Measurements from ENCODE around the gene DGKG.

Gene DGKG

DNA sequence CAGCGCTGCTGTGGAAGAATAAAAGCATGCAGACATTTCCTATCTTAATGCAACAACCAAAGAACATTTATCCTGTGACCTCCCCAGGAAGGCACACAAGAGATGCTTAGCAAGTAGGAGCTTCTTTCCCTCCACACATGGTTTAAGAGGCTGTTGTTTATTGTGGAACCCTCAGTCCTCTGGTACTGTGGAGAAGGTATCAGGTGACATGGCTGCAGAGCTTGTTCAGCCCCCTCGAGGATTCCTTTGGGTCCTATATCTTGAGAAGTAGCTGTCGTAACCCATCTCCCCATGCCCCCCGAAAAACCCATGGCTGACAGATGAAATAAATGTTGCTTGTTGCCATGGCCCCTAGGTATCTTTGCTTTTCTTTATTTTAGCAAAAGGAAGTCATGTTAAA is 232.8 kb downstream of the DGKG start:
- TF ChIP-seq POLR2A (IDR thresholded peaks at IDR 0.05; ENCODE audit: low read length) (no peak), GATA1 (IDR thresholded peaks at IDR 0.05; ENCODE audit: low read depth, low read length) (no peak)
- no peak for DNase-seq

DNA sequence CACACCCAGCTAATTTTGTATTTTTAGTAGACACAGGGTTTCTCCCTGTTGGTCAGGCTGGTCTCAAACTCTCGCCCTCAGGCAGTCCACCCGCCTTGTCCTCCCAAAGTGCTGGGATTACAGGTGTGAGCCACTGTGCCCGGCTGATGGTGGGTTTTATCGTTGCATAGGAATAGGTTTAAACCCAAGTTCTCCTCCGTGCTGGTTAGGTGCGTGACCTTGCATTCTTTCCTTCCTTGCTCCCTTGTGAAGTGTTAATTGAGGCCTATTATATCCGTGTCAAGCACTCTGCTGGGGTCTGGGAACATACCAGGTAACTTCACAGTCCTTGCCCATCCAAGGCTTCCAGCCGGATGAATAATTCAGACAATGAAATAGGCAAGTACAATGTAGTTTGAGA is 233.9 kb downstream of the DGKG start:
- TF ChIP-seq GATA1 (IDR thresholded peaks at IDR 0.05; ENCODE audit: low read depth, low read length) = no peak
- no peak for TF ChIP-seq POLR2A (IDR thresholded peaks at IDR 0.05; ENCODE audit: low read length)
- no peak for DNase-seq

DNA sequence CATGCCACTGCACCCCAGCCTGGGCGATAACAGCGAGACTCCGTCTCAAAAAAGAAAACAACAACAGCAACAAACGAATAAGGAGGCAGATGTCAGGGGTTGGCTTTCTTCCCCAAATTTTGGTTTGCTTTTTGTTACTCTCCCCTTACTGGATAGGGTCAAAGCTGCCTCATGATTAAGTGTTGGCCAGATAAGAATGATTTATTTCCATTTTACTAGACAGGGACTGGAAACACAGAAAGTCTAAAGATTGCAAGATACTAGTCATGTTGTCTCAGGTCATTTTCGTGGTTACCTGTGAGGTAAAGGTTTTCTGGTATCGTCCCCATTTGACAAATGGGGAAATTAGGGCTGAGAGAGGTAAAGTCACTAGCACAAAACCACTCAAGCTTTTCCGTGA is 234.6 kb downstream of the DGKG start:
- no peak for DNase-seq
- TF ChIP-seq GATA1 (IDR thresholded peaks at IDR 0.05; ENCODE audit: low read depth, low read length) (no peak), POLR2A (IDR thresholded peaks at IDR 0.05; ENCODE audit: low read length) (no peak)

DNA sequence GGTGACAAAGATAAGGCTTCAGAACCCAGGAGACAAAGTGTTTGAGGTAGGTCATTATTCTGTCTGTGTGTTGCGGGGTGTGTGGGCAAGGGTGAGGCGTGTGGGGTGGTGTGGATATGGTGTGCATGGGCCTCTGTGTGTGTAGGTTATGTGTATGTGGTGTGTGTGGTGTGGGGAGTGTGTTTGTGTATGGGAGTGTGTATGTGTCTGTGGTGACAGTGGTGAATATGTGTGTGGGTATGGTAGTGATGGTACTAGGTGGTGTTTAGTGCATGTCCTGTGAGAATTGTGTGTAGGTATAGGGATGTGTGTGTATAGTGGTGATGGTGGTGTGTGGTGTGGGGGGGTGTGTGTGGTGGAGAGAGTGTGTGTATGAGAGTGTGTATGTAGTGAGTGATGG is 236.9 kb downstream of the DGKG start:
- TF ChIP-seq GATA1 (IDR thresholded peaks at IDR 0.05; ENCODE audit: low read depth, low read length) (no peak), POLR2A (IDR thresholded peaks at IDR 0.05; ENCODE audit: low read length) (no peak)
- DNase-seq = no peak

DNA sequence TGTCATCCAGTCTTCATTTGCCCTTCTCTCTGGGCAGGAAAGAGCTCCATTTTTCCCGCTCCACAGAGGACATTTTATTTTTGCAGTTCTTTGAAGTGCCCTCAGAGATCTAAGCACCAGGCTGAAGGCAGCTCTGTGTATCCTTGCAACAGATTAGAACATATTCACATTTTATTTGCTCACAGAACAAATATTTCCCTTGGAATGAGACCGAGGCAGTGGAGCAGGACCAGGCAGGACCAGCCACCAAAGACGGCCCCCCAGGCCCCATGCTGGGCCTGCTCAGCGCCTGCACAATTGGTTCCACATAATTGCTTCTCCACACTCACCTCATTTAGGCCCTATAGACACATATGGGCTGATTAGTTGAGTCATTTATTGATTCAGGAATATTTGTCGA is 237.4 kb downstream of the DGKG start:
- no peak for DNase-seq
- no peak for TF ChIP-seq GATA1 (IDR thresholded peaks at IDR 0.05; ENCODE audit: low read depth, low read length)
- no peak for TF ChIP-seq POLR2A (IDR thresholded peaks at IDR 0.05; ENCODE audit: low read length)

DNA sequence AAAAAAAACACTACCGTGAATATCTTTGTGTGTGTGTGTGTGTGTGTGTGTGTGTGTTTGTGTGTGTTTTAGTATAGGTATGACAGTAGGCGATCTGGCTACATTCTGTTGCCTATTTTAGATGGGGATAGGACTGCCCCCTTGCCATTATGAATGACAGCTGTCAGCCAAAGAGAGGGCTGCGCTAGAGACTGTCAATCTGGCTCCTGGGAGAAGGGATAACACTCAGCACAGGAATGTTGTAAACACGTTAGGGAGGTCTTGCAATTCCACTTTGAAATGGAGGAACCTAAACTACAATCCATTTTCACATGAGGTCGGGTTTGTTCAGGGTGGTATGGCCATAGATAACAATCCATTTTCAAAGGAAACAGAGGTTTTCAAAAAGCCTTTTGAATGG is 239.0 kb downstream of the DGKG start:
- no peak for DNase-seq
- TF ChIP-seq GATA1 (IDR thresholded peaks at IDR 0.05; ENCODE audit: low read depth, low read length) (no peak), POLR2A (IDR thresholded peaks at IDR 0.05; ENCODE audit: low read length) (no peak)

DNA sequence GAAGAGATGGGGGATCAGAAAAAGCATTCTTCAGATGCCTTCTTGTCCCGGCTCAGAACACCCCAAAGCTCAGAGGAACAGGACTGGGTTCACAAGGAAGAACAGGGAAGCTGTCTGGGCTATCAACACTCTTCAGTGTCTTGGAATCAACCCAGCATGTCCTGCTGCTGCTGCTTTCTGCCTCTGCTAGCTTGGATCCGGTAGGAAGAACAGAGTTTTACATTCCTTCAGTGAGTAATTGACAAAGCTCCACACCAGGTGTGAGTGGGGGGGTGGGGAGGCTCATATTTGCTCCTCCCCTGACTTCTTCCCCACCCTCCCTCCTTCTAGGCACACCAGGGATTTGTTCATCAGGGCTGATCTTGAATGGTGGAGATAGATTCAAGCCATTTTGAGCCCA is 240.1 kb downstream of the DGKG start:
- no peak for TF ChIP-seq POLR2A (IDR thresholded peaks at IDR 0.05; ENCODE audit: low read length)
- TF ChIP-seq GATA1 (IDR thresholded peaks at IDR 0.05; ENCODE audit: low read depth, low read length) = no peak
- DNase-seq = no peak

DNA sequence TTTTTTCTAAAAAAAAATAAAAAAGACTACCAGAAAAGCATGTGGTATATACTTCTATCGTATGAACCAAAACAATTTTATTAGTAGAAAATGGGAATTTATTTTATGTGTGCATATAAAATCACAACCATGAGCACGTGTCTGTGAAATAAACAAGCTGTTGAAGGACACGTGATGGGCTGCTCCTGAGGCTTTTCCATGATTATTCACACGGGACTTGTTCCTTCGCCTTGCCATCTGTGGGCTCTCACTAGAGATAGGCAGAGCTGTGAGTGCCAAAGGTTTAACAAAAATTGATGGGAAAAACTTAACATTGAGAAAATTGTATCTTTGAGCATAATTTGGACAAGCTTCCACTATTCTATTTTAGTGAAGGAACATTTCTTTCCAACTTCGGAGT is 240.8 kb downstream of the DGKG start:
- DNase-seq = no peak
- TF ChIP-seq GATA1 (IDR thresholded peaks at IDR 0.05; ENCODE audit: low read depth, low read length) (no peak), POLR2A (IDR thresholded peaks at IDR 0.05; ENCODE audit: low read length) (no peak)

DNA sequence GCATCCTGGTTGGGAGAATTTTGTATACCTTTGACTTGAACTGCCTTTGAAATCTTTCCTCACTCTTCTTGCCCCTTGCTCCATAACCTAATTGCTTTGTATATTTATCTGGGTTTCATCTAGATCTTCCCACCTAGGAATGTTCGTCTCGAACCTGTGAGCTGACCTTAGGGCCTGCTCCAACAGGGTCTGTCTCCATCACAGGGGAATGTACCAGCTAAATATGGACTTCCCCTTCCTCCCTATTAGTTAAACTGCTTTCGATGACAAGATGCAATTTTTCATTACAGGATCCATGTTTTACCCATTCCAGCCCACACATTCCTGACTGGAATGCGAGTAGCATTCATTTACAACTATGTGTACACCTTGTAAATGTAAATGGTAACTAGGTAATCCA is 242.5 kb downstream of the DGKG start:
- DNase-seq = no peak
- TF ChIP-seq GATA1 (IDR thresholded peaks at IDR 0.05; ENCODE audit: low read depth, low read length) (no peak), POLR2A (IDR thresholded peaks at IDR 0.05; ENCODE audit: low read length) (no peak)

DNA sequence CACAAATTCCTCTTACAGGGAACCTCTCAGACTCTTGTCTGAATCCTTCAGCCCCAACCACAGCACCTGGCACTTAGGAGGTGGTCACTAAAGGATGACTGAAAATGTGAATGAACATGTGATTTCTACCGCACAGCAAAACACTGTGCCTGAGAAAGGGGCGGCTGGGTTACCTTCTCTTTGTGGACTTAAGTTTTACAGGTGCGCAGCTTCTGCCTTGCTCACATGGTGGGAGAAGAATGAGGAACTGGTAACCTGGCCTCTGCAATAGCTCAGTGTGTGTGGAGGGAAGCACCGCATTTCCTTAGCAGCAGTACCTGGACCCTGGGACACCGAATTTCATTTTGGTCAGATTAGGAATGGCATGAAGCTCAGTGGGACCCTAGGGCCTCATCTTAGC is 243.3 kb downstream of the DGKG start:
- DNase-seq = no peak
- TF ChIP-seq POLR2A (IDR thresholded peaks at IDR 0.05; ENCODE audit: low read length) = no peak
- no peak for TF ChIP-seq GATA1 (IDR thresholded peaks at IDR 0.05; ENCODE audit: low read depth, low read length)

DNA sequence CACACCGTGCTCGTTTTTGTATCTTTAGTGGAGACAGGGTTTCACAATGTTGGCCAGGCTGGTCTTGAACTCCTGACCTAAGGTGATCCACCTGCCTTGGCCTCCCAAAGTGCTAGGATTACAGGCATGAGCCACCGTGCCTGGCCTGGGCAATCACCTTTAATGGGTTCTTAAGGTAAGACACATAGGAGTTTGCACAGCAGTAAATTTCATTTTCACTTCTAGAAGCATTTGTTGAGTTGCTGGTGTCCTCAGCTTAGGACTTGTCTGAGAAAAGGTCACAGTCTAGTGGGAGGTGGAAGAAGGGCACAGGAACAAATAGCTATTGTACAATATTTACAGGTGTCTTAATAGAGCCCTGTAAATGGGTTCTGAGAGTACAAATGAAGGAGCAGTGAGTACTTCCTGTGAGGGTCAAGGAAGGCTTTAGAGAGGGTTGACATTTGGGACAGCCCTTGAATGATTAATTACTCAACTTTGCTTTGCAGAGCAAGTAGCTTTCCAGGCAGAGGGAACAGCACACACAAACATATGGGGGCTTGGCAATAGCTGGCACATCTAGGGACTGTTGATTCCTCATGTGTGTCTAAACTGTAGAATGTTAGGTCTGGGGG is 244.4 kb downstream of the DGKG start:
- DNase-seq = no peak
- TF ChIP-seq GATA1 (IDR thresholded peaks at IDR 0.05; ENCODE audit: low read depth, low read length) (no peak), POLR2A (IDR thresholded peaks at IDR 0.05; ENCODE audit: low read length) (no peak)

DNA sequence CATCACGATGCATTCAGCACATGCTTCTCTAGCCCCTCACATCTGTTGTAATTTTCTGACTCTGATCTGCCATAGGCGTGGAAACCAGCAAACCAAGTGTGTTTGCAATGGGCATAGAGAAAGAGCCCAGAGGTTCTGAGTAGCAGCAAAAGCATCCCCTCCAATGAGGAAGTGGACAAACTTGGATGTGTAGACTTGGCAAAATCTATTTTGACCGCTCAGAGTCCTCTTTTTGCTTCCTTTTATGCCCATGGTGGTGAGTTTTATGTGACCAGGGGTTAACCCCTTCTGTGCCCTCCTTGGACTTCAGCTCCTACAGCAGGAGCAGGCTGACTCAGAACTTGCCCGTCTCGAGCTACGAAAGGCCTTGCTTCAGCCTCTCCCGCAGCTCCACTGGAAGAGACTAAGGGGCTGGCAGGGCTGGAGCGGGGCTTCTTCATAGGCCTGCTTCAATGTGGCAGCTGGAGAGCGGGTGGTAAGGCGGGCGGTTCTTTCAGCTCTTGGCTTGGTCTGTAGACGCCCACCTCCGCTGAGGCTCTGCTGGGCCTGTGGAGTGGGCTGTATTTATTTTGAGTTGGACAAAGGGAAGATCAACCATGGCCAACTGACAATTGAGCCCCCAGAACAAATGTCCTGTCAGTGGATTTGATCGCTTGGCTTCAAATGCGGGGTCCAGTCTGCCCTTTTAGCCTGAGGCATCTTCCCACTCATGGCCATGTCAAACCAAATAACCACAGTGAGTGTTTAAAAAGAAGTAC is 246.6 kb downstream of the DGKG start:
- TF ChIP-seq POLR2A (IDR thresholded peaks at IDR 0.05; ENCODE audit: low read length) (no peak), GATA1 (IDR thresholded peaks at IDR 0.05; ENCODE audit: low read depth, low read length) (no peak)

DNA sequence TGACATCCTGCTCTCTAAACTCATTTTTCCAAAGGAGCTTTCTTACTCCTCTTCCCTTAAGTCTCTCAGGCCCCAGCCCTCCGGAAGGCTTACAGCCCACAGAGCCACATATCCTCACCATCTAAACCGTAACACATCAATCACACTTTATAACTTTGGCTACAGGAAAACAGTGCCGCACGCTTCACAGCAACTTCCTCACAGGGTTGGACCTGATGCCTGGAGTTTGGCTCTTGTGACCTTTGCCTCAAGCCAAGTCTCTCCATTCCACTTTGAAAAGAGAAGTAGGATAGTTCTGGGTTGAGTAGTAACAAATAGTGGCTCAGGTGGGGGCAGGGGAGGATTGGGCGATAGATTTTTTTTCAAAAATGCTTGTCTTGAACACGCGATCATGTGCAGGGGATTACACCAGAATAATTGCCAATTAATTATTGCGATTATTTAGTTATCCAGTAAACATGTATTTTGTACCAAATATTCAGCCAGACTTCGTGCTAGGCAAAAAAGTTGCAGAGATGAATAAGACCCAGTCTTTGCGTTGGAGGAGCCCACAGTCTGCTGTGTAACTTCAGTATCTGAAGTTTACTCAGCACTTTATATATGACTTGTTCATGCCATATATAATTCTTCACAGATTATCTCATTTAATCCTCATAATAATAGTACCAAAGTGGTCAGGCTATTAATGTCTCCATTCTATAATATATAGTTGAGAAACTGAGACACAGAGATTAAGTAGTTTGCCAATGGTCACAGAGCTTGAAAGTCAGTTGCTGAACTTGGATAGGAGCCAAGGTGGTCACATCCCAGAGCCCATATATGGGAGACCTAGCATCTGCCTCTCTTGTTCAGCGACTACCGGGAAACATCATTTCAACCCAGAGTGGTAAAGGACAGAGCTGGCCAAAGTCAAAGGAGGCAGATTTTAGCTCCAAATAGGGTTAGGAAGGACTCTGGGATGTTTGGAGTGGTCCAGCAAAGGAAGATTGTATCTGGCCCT is 250.8 kb downstream of the DGKG start:
- no peak for DNase-seq
- TF ChIP-seq GATA1 (IDR thresholded peaks at IDR 0.05; ENCODE audit: low read depth, low read length) (no peak), POLR2A (IDR thresholded peaks at IDR 0.05; ENCODE audit: low read length) (no peak)

More for the DNA sequence above, 246.6 kb downstream of the DGKG start:
- DNase-seq = no peak
